Measurements from ENCODE around the gene CSNK1G2.

- no peak for TF ChIP-seq CTCF (IDR thresholded peaks at IDR 0.05)
- no peak for TF ChIP-seq POLR2A (IDR thresholded peaks at IDR 0.05; ENCODE audit: low read length)
- no peak for TF ChIP-seq REST (IDR thresholded peaks at IDR 0.05)
- no peak for TF ChIP-seq E2F6 (IDR thresholded peaks at IDR 0.05; ENCODE audit: borderline replicate concordance, low read depth)
- no peak for TF ChIP-seq JUNB (IDR thresholded peaks at IDR 0.05)
- TF ChIP-seq USF2 (IDR thresholded peaks at IDR 0.05) = no peak
Observed at GRCh38 chr19:1911098-1911497, 29.9 kb upstream of the CSNK1G2 start.

Measured in A549 (cell line).